Adrenal gland (tissue), 5 donors: Measurements from ENCODE around the gene HIRA.

Experiments used
- POLR2A ChIP-seq, 2 donors: fragments of 450-650 bp; IDR thresholded peaks; one replicate each; pipeline ENCODE4 v1.6.1; 2017; ENCODE audit warnings: antibody characterized with exemption in 2 of 2, mild to moderate bottlenecking in 2 of 2, moderate library complexity in 1 of 2
- TF ChIP-seq, protein P1 (sequence below), 6 experiments: fragments of 450-650 bp in 4 of 6; fragments of 200-600 bp in 2 of 6; sonication (generic) in 1 of 6; IDR thresholded peaks; 1 replicate in 5 of 6; 2 replicates in 1 of 6; pipeline versions ENCODE4 v1.5.1 to v1.8.0; 2016 to 2021; ENCODE audit warnings: antibody characterized with exemption in 6 of 6, mild to moderate bottlenecking in 2 of 6, moderate library complexity in 1 of 6
- donor health status: DM: no; HTN: no; CAD: no.

DNA sequence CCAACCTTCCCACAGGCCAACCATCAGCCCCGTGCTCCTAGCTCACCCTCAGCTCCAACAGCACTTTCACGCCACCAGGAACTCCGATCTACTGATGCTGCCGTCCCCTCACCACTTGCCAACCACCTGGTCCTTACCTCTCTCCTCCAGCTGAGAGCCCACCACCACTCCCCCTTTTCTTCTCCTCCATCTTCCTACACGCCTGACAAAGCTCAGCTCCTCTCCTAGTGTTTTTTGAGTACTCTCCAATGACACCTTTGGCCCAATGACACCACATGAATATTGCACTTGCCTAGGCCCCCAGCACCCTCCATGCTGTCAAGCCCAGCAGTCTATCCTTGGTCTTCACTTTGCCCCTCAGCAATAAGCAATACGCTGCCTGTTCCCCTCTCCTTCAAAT is 30.7 kb downstream of the HIRA start:
- TF ChIP-seq, protein P1, sequence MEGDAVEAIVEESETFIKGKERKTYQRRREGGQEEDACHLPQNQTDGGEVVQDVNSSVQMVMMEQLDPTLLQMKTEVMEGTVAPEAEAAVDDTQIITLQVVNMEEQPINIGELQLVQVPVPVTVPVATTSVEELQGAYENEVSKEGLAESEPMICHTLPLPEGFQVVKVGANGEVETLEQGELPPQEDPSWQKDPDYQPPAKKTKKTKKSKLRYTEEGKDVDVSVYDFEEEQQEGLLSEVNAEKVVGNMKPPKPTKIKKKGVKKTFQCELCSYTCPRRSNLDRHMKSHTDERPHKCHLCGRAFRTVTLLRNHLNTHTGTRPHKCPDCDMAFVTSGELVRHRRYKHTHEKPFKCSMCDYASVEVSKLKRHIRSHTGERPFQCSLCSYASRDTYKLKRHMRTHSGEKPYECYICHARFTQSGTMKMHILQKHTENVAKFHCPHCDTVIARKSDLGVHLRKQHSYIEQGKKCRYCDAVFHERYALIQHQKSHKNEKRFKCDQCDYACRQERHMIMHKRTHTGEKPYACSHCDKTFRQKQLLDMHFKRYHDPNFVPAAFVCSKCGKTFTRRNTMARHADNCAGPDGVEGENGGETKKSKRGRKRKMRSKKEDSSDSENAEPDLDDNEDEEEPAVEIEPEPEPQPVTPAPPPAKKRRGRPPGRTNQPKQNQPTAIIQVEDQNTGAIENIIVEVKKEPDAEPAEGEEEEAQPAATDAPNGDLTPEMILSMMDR (IDR thresholded peaks at IDR 0.05), result no peak
- TF ChIP-seq POLR2A (IDR thresholded peaks at IDR 0.05), result no peak
